ENCODE results near the gene MGAT5B.
"Not testable (repeated sequence)": the region's sequence is repeated elsewhere in the genome, so short reads cannot be mapped to it uniquely, and the experiment has no call there.

The MGAT5B gene

DNA sequence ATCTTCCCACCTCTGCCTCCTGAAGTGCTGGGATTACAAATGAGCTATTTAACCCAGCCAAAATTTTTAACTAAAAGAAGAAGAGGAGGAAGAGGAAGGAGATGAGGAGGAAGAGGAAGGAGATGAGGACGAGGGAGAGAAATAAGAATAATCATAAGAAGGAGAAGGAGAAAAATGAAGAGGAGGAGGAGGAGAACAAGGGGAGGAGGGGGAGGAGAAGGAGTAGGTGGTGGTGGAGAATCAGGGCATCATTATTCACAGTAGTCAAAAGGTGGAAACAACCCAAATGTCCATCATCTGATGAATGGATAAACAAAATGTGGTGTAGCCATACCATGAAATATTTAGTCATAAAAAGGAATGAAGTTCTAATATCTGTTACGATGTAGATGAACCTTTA, 21.2 kb upstream of the MGAT5B start:
- Histone ChIP-seq H3K27me3 (ENCODE audit: control insufficient read depth in 1 of 2, insufficient read depth in 2 of 2, low read length in 2 of 2) (peaks cover 17 to 22% of the 10 kb centered on the region in 2 donors), H3K27ac (ENCODE audit: low read length) (no peak overlapping the region), H3K4me3 (ENCODE audit: low read length in 2 of 2) (no peak overlapping the region), H3K9me3 (ENCODE audit: control insufficient read depth in 2 of 2, low read length in 2 of 2) (no peaks in the 10 kb centered on the region), H3K9ac (ENCODE audit: low read length in 2 of 2) (no peak overlapping the region), H3K4me1 (ENCODE audit: control insufficient read depth, insufficient read depth, low read length) (no peaks in the 10 kb centered on the region), H3K36me3 (ENCODE audit: control insufficient read depth in 2 of 2, insufficient read depth in 2 of 2, low read length in 2 of 2) (no peaks in the 10 kb centered on the region)

DNA sequence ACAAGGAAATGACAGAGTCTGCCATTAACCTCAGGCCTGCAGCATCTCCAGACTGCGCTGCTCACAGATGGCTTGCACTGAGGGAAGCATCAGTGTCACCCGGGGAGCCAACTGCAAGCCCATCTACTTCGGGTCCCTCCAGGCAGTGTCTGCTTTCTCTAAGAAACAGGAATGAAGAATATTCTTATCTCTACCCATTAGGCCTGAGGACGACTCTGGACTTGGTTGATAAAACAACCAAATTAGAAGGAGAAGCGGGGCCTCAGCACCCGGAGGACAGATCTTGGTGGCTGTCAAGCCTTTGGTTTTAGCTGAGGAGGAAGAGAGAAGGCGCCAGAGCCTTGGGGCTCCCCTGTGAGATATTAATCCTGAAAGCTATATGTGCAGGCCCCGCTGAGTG, 19.5 kb upstream of the MGAT5B start:
- H3K27me3 ChIP-seq (ENCODE audit: control insufficient read depth in 1 of 2, insufficient read depth in 2 of 2, low read length in 2 of 2) = peaks cover 17% of the 10 kb centered on the region in 2 donors
- no peak overlapping the region for H3K4me3 ChIP-seq (ENCODE audit: low read length in 2 of 2)
- no peaks in the 10 kb centered on the region for H3K9me3 ChIP-seq (ENCODE audit: control insufficient read depth in 2 of 2, low read length in 2 of 2)
- no peaks in the 10 kb centered on the region for H3K36me3 ChIP-seq (ENCODE audit: control insufficient read depth in 2 of 2, insufficient read depth in 2 of 2, low read length in 2 of 2)
- no peaks in the 10 kb centered on the region for H3K4me1 ChIP-seq (ENCODE audit: control insufficient read depth, insufficient read depth, low read length)
- no peak overlapping the region for H3K9ac ChIP-seq (ENCODE audit: low read length in 2 of 2)
- H3K27ac ChIP-seq (ENCODE audit: low read length) = no peak overlapping the region

DNA sequence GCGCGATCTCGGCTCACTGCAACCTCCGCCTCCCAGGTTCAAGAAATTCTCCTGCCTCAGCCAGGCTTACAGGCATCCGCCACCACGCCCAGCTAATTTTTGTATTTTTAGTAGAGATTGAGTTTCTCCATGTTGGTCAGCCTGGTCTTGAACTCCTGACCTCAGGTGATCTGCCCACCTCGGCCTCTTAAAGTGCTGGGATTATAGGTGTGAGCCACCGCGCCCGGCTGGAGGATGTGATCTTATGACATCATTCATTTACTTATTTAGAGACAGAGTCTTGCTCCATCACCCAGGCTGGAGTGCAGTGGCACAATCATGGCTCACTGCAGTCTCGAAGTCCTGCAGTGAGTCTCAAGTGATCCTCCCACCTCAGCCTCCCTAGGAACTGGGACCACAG, 19.0 kb upstream of the MGAT5B start:
- H3K9ac ChIP-seq (ENCODE audit: low read length in 2 of 2); H3K4me1 ChIP-seq (ENCODE audit: control insufficient read depth, insufficient read depth, low read length); H3K4me3 ChIP-seq (ENCODE audit: low read length in 2 of 2); H3K27ac ChIP-seq (ENCODE audit: low read length); H3K36me3 ChIP-seq (ENCODE audit: control insufficient read depth in 2 of 2, insufficient read depth in 2 of 2, low read length in 2 of 2); H3K9me3 ChIP-seq (ENCODE audit: control insufficient read depth in 2 of 2, low read length in 2 of 2): not testable (repeated sequence)
- H3K27me3 ChIP-seq (ENCODE audit: control insufficient read depth in 1 of 2, insufficient read depth in 2 of 2, low read length in 2 of 2) = peaks cover 12 to 15% of the 10 kb centered on the region in 2 donors

DNA sequence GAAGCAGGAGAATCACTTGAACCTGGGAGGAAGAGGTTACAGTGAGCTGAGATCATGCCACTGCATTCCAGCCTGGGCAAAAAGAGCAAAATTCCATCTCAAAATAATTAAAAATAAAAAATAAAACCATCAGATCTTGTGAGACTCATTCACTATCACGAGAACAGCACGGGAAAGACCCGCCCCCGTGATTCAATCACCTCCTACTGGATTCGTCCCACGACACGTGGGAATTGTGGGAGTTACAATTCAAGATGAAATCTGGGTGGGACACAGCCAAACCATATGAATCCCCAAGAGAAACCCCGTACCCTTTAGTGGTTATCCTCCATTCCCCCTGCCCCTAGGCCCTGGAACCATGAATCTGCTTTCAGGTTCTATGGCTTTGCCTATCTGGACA, 15.4 kb upstream of the MGAT5B start:
- Histone ChIP-seq H3K36me3 (ENCODE audit: control insufficient read depth in 2 of 2, insufficient read depth in 2 of 2, low read length in 2 of 2) (no peaks in the 10 kb centered on the region), H3K9me3 (ENCODE audit: control insufficient read depth in 2 of 2, low read length in 2 of 2) (no peaks in the 10 kb centered on the region), H3K4me1 (ENCODE audit: control insufficient read depth, insufficient read depth, low read length) (no peaks in the 10 kb centered on the region), H3K27ac (ENCODE audit: low read length) (no peak overlapping the region), H3K9ac (ENCODE audit: low read length in 2 of 2) (no peak overlapping the region), H3K27me3 (ENCODE audit: control insufficient read depth in 1 of 2, insufficient read depth in 2 of 2, low read length in 2 of 2) (peaks cover 2 to 14% of the 10 kb centered on the region in 2 donors), H3K4me3 (ENCODE audit: low read length in 2 of 2) (no peak overlapping the region)

DNA sequence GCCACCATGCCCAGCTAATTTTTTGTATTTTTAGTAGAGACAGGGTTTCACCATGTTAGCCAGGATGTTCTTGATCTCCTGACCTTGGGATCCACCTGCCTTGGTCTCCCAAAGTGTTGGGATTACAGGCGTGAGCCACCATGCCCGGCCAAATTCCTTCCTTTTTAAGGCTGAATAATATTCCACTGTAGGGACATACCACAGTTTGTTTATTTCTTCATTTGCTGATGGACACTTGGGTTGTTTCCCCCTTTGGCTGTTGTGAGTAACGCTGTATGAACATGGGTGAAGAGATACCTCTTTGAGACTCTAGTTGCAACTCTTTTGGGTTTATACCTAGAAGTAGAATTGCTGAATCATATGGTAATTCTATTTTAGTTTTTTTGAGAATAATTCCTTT, 13.1 kb upstream of the MGAT5B start:
- Histone ChIP-seq H3K27me3 (ENCODE audit: control insufficient read depth in 1 of 2, insufficient read depth in 2 of 2, low read length in 2 of 2) (peaks cover 0 to 10% of the 10 kb centered on the region in 2 donors), H3K36me3 (ENCODE audit: control insufficient read depth in 2 of 2, insufficient read depth in 2 of 2, low read length in 2 of 2) (no peaks in the 10 kb centered on the region), H3K4me3 (ENCODE audit: low read length in 2 of 2) (no peak overlapping the region), H3K4me1 (ENCODE audit: control insufficient read depth, insufficient read depth, low read length) (no peaks in the 10 kb centered on the region), H3K9me3 (ENCODE audit: control insufficient read depth in 2 of 2, low read length in 2 of 2) (no peaks in the 10 kb centered on the region), H3K27ac (ENCODE audit: low read length) (no peak overlapping the region), H3K9ac (ENCODE audit: low read length in 2 of 2) (no peak overlapping the region)

DNA sequence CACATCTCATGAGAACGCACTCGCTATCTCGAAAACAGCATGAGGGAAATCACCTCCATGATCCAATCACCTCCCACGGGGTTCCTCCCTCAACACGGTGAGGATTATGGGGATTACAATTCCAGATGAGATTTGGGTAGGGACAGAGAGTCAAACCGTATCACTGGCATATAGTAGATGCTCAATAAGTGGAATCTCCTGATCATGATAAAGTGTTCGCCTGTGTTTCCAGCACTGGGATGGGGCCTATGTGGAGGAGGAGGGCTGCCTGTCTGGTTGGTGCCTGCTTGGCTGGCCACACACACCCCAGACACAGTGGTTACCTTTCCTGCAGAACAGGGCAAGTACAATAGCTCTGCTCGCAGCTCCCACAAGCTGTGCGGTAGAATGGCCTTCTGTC, 6.1 kb upstream of the MGAT5B start:
- no peaks in the 10 kb centered on the region for H3K9me3 ChIP-seq (ENCODE audit: control insufficient read depth in 2 of 2, low read length in 2 of 2)
- no peak overlapping the region for H3K9ac ChIP-seq (ENCODE audit: low read length in 2 of 2)
- no peaks in the 10 kb centered on the region for H3K4me1 ChIP-seq (ENCODE audit: control insufficient read depth, insufficient read depth, low read length)
- H3K36me3 ChIP-seq (ENCODE audit: control insufficient read depth in 2 of 2, insufficient read depth in 2 of 2, low read length in 2 of 2) = no peaks in the 10 kb centered on the region
- peaks cover 8 to 16% of the 10 kb centered on the region in 2 donors for H3K27me3 ChIP-seq (ENCODE audit: control insufficient read depth in 1 of 2, insufficient read depth in 2 of 2, low read length in 2 of 2)
- H3K27ac ChIP-seq (ENCODE audit: low read length) = no peak overlapping the region
- no peak overlapping the region for H3K4me3 ChIP-seq (ENCODE audit: low read length in 2 of 2)

DNA sequence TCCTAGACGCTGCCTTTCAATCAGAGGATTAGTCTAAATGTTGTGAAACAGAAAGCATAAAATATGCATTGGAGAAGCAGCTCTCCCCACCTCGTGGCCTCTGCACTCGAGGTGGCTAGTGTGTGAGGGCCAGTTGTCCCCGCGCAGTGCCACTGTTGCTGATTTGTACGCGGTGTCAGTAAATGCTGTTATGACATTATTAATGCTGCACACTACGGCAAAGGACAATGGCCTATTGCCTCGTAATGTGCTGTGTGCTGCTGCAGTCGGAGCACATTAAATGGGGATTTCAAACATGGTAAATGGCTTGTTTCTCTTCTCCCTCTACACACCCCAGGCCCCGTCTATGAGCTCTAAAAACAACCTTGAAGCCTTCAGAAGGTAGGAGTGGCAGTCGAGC, 5.7 kb upstream of the MGAT5B start:
- Histone ChIP-seq H3K27me3 (ENCODE audit: control insufficient read depth in 1 of 2, insufficient read depth in 2 of 2, low read length in 2 of 2) (peaks cover 10 to 17% of the 10 kb centered on the region in 2 donors), H3K4me1 (ENCODE audit: control insufficient read depth, insufficient read depth, low read length) (peaks cover 1% of the 10 kb centered on the region), H3K4me3 (ENCODE audit: low read length in 2 of 2) (no peak overlapping the region), H3K9me3 (ENCODE audit: control insufficient read depth in 2 of 2, low read length in 2 of 2) (no peaks in the 10 kb centered on the region), H3K9ac (ENCODE audit: low read length in 2 of 2) (no peak overlapping the region), H3K27ac (ENCODE audit: low read length) (no peak overlapping the region), H3K36me3 (ENCODE audit: control insufficient read depth in 2 of 2, insufficient read depth in 2 of 2, low read length in 2 of 2) (no peaks in the 10 kb centered on the region)

DNA sequence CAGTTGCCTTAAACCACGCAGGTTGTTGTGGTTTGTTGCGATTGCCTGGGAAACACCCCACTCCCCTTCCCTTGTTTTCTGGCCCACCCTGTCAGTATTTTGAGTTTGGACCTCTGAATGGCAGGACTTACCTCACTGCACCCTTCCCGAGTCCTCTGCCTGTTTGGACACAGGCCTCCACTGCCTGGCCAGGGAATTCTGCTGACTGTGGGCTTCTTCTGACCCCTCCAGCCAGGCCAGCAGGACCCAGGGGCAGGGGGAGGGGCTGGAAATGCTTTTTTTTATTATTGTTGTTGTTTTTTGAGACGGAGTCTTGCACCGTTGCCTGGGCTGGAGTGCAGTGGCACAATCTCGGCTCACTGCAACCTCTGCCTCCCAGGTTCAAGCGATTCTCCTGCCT, 4.2 kb upstream of the MGAT5B start:
- Histone ChIP-seq H3K36me3 (ENCODE audit: control insufficient read depth in 2 of 2, insufficient read depth in 2 of 2, low read length in 2 of 2) (no peaks in the 10 kb centered on the region), H3K9me3 (ENCODE audit: control insufficient read depth in 2 of 2, low read length in 2 of 2) (no peaks in the 10 kb centered on the region), H3K9ac (ENCODE audit: low read length in 2 of 2) (no peak overlapping the region), H3K27ac (ENCODE audit: low read length) (no peak overlapping the region), H3K4me3 (ENCODE audit: low read length in 2 of 2) (no peak overlapping the region), H3K4me1 (ENCODE audit: control insufficient read depth, insufficient read depth, low read length) (peaks cover 11% of the 10 kb centered on the region), H3K27me3 (ENCODE audit: control insufficient read depth in 1 of 2, insufficient read depth in 2 of 2, low read length in 2 of 2) (peaks cover 16 to 26% of the 10 kb centered on the region in 2 donors)

DNA sequence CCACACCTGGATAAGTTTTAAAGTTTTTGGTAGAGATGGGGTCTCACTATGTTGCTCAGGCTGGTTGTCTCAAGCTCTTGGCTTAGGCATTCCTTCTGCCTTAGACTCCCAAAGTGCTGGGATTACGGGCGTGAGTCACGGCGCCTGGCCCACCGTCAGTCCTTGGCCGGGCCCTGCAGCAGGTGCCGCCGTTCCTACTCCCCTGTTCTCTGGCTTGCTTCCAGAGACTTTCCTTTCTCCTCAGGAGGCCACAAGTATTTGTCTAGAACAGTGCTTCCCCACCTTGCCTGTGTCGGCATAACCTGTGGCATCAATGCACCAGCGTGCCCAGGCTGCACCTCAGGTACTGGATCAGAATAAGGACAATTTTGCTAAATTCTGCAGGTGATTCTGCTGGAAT, 3.0 kb upstream of the MGAT5B start:
- peaks cover 19 to 38% of the 10 kb centered on the region in 2 donors for H3K27me3 ChIP-seq (ENCODE audit: control insufficient read depth in 1 of 2, insufficient read depth in 2 of 2, low read length in 2 of 2)
- no peak overlapping the region for H3K9ac ChIP-seq (ENCODE audit: low read length in 2 of 2)

DNA sequence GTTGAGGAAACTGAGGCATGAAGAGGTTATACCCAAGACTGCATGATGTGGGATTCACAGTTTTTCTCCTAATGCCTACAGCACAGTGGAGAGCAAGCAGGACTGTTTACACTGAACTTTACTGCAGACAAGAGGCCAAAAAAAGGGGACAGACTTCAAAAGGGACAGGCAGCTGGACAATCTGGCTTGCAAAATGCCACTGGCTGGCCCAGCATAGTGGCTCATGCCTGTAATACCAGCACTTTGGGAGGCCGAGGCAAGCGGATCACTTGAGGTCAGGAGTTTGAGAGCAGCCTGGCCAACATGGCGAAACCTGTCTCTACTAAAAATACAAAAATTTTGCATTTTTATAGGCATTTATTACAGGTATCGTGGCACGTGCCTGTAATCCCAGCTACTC, 2.0 kb upstream of the MGAT5B start:
- Histone ChIP-seq H3K9ac (ENCODE audit: low read length in 2 of 2) (no peak overlapping the region), H3K4me1 (ENCODE audit: control insufficient read depth, insufficient read depth, low read length) (peaks cover 15% of the 10 kb centered on the region), H3K27ac (ENCODE audit: low read length) (no peak overlapping the region), H3K27me3 (ENCODE audit: control insufficient read depth in 1 of 2, insufficient read depth in 2 of 2, low read length in 2 of 2) (peaks cover 29 to 48% of the 10 kb centered on the region in 2 donors), H3K4me3 (ENCODE audit: low read length in 2 of 2) (no peak overlapping the region), H3K9me3 (ENCODE audit: control insufficient read depth in 2 of 2, low read length in 2 of 2) (no peaks in the 10 kb centered on the region), H3K36me3 (ENCODE audit: control insufficient read depth in 2 of 2, insufficient read depth in 2 of 2, low read length in 2 of 2) (no peaks in the 10 kb centered on the region)

More for the DNA sequence above, 3.0 kb upstream of the MGAT5B start:
- Histone ChIP-seq H3K4me3 (ENCODE audit: low read length in 2 of 2) (no peak overlapping the region), H3K9me3 (ENCODE audit: control insufficient read depth in 2 of 2, low read length in 2 of 2) (no peaks in the 10 kb centered on the region), H3K36me3 (ENCODE audit: control insufficient read depth in 2 of 2, insufficient read depth in 2 of 2, low read length in 2 of 2) (no peaks in the 10 kb centered on the region), H3K27ac (ENCODE audit: low read length) (no peak overlapping the region), H3K4me1 (ENCODE audit: control insufficient read depth, insufficient read depth, low read length) (peaks cover 15% of the 10 kb centered on the region)

DNA sequence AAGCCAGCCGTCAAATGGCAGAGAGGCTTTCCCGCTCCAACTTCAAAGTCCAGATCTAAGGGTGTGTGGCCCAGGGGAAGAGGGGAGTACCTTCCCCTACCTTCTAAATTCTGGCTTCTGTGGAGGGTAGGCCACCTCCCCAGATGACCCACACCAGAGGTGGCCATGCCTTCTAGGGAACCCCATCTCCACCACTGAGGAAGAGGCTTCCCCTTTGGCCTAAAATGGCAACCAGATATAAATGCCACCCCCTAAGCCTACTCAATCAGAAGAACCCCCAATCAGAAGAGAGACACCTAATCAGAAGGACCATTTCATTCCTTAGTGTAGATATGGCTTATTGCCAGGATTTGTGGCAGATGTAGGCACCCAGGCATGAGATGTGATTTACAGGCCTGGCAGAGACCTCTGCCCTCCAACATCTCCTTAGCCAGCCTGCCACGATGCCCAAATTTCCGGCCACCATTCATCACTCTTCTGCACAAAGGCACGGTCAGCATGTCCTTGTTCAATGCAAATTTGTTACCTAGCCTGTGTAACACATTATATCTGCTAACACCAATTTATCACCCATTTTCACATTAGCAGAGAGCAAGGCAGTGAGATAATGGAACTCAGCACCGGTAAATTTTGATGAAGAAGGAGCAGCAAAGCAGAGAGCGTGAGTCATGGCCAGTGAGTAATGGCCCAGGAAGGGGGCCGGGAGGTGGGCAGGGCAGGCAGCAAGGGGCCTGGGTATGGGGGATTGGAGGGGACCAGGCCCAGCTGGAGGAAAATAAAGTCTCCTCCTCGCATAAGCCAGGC, 1.2 kb upstream of the MGAT5B start:
- no peak overlapping the region for H3K4me3 ChIP-seq (ENCODE audit: low read length in 2 of 2)
- H3K4me1 ChIP-seq (ENCODE audit: control insufficient read depth, insufficient read depth, low read length) = peaks cover 15% of the 10 kb centered on the region
- H3K27me3 ChIP-seq (ENCODE audit: control insufficient read depth in 1 of 2, insufficient read depth in 2 of 2, low read length in 2 of 2) = peaks cover 33 to 54% of the 10 kb centered on the region in 2 donors
- H3K36me3 ChIP-seq (ENCODE audit: control insufficient read depth in 2 of 2, insufficient read depth in 2 of 2, low read length in 2 of 2) = no peaks in the 10 kb centered on the region
- H3K9ac ChIP-seq (ENCODE audit: low read length in 2 of 2) = no peak overlapping the region
- no peaks in the 10 kb centered on the region for H3K9me3 ChIP-seq (ENCODE audit: control insufficient read depth in 2 of 2, low read length in 2 of 2)
- no peak overlapping the region for H3K27ac ChIP-seq (ENCODE audit: low read length)
